ENCODE results near the gene GRHPR.

GRHPR gene

GRCh38 chr9:37486256-37486615 lies 63.7 kb downstream of the GRHPR start:
- DNase-seq, result no peak
